GM23338 (cell line): ENCODE results near the gene CDH23.

ENCODE experiments used
- CREB1 ChIP-seq: fragments of 250-450 bp; sonication (Bioruptor Pico); IDR thresholded peaks from 2 replicates; pipeline ENCODE4 v1.5.0; 2020; ENCODE audit warnings: low read depth, mild to moderate bottlenecking, moderate library complexity
- CTCF ChIP-seq, 2 experiments: fragments of 200-600 bp in 1 of 2; sonication (generic) in 1 of 2; conservative IDR thresholded peaks; 2 replicates each; pipeline versions ENCODE4 v1.5.1 to v1.6.1; 2016 to 2017; ENCODE audit warnings: antibody characterized with exemption in 2 of 2, low read depth in 2 of 2, mild to moderate bottlenecking in 2 of 2, moderate library complexity in 1 of 2
- ETS1 ChIP-seq: IDR thresholded peaks from 2 replicates; pipeline ENCODE4 v1.6.1; 2016; ENCODE audit warnings: antibody characterized with exemption
- EZH2 ChIP-seq: fragments of 200-600 bp; sonication (generic); IDR thresholded peaks from one replicate; pipeline ENCODE4 v1.8.0; 2017; ENCODE audit warnings: antibody characterized with exemption, mild to moderate bottlenecking, low read depth; ENCODE audit not compliant: unreplicated experiment
- EZH2phosphoT487 ChIP-seq: fragments of 200-600 bp; sonication (generic); IDR thresholded peaks from one replicate; pipeline ENCODE4 v1.8.1; 2018; ENCODE audit warnings: antibody characterized with exemption; ENCODE audit not compliant: unreplicated experiment
- JUNB ChIP-seq: IDR thresholded peaks from one replicate; pipeline ENCODE4 v1.6.1; 2016; ENCODE audit warnings: antibody characterized with exemption; ENCODE audit not compliant: unreplicated experiment
- NANOG ChIP-seq: IDR thresholded peaks from 2 replicates; pipeline ENCODE4 v1.6.1; 2016; ENCODE audit warnings: antibody characterized with exemption, borderline replicate concordance
- POLR2AphosphoS5 ChIP-seq: IDR thresholded peaks from 2 replicates; pipeline ENCODE4 v1.6.1; 2016; ENCODE audit warnings: antibody characterized with exemption, low read depth
- REST ChIP-seq: IDR thresholded peaks from one replicate; pipeline ENCODE4 v1.6.1; 2018; ENCODE audit warnings: antibody characterized with exemption; ENCODE audit not compliant: unreplicated experiment
- ZNF114 ChIP-seq: fragments of 250-450 bp; sonication (Bioruptor Pico); IDR thresholded peaks from 2 replicates; pipeline ENCODE4 v1.5.0; 2020; ENCODE audit warnings: mild to moderate bottlenecking, moderate library complexity
- ZNF331 ChIP-seq: fragments of 250-450 bp; sonication (Bioruptor Pico); IDR thresholded peaks from 2 replicates; pipeline ENCODE4 v1.5.0; 2020; ENCODE audit warnings: low read depth, mild to moderate bottlenecking, moderate library complexity
- ZNF462 ChIP-seq: fragments of 250-450 bp; sonication (Bioruptor Pico); IDR thresholded peaks from 2 replicates; pipeline ENCODE4 v1.5.0; 2020; ENCODE audit warnings: mild to moderate bottlenecking, moderate library complexity

- TF ChIP-seq CTCF (conservative IDR thresholded peaks at IDR 0.05; ENCODE audit: low read depth in 2 of 2) (no peak), EZH2 (no peak), REST (no peak), ZNF114 (CRISPR knock-in tag) (no peak), ETS1 (no peak), EZH2phosphoT487 (no peak), JUNB (no peak), POLR2AphosphoS5 (no peak), ZNF331 (CRISPR knock-in tag) (no peak), CREB1 (CRISPR knock-in tag) (no peak), NANOG (no peak), ZNF462 (no peak)
These were observed 30.5 kb downstream of the CDH23 start for GRCh38 chr10:71427246-71427645.
